ACC112 (cell line): ENCODE data around the gene SLFN12L.
A peak's percentile ranks its signal among the peaks of the same experiment; 100 is the strongest.

Experiments used
- H2AFZ ChIP-seq: fragments of 200-600 bp; sonication (generic); one replicate; pipeline ENCODE4 v1.6.0; 2017; ENCODE audit warnings: antibody characterized with exemption, low read length; ENCODE audit not compliant: unreplicated experiment
- H3K27ac ChIP-seq: fragments of 200-600 bp; sonication (generic); 2 replicates; pipeline ENCODE4 v1.5.1; 2014; ENCODE audit warnings: low read depth, mild to moderate bottlenecking, antibody characterized with exemption, low read length, moderate library complexity
- H3K27me3 ChIP-seq: fragments of 200-600 bp; sonication (generic); 2 replicates; pipeline ENCODE4 v1.6.1; 2014; ENCODE audit warnings: mild to moderate bottlenecking, antibody characterized with exemption, low read length, moderate library complexity, mixed read lengths; ENCODE audit not compliant: insufficient read depth
- H3K36me3 ChIP-seq: fragments of 200-600 bp; sonication (generic); 2 replicates; pipeline ENCODE4 v1.6.1; 2016; ENCODE audit warnings: mild to moderate bottlenecking, antibody characterized with exemption, low read length, moderate library complexity, mixed read lengths; ENCODE audit not compliant: insufficient read depth
- H3K4me1 ChIP-seq: fragments of 200-600 bp; sonication (generic); one replicate; pipeline ENCODE4 v1.6.1; 2016; ENCODE audit warnings: low read length, mixed read lengths; ENCODE audit not compliant: insufficient read depth, unreplicated experiment, control insufficient read depth
- H3K4me3 ChIP-seq: fragments of 200-600 bp; sonication (generic); 2 replicates; pipeline ENCODE4 v1.5.1; 2014; ENCODE audit warnings: mild to moderate bottlenecking, low read depth, low read length
- H3K79me2 ChIP-seq: fragments of 200-600 bp; sonication (generic); one replicate; pipeline ENCODE4 v1.6.0; 2016; ENCODE audit warnings: low read length; ENCODE audit not compliant: control insufficient read depth, unreplicated experiment, insufficient read depth

SLFN12L gene

DNA sequence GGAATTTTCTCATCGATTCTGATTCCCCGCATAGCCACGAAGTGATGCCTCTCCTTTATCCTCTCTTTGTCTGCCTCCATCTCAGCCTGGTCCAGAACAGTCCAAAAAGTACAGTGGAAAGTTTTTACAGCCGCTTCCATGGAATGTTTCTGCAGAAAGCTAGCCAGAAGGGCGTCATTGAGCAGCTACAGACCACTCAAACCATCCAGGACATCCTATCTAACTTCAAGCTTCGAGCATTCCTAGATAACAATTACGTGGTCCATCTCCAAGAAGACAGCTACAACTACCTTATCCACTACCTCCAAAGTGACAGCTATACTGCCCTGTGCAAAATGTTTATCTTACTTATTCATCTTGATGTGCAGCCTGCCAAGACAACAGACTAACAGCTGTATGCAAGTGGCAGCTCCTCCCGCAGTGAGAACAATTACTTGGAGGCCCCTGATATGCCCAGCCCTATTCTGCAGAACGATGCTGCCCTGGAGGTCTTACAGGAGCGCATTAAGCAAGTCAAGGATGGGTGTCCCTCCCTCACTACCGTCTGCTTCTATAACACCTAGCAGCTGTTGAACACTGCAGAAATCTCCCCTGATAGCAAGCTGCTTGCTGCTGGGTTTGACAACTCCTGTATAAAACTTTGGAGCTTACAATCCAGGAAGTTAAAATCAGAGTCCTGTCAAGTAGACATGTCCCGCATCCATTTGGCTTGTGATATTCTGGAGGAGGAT is 38.9 kb downstream of the SLFN12L start:
- H3K27ac ChIP-seq, result no peak overlapping the region
- H3K79me2 ChIP-seq, result no peaks in the 10 kb centered on the region
- H3K27me3 ChIP-seq, result peaks cover 4% of the 10 kb centered on the region; the same call in 1 of the 2 replicates
- H3K4me3 ChIP-seq, result no peak overlapping the region
- no peak overlapping the region for H2AFZ ChIP-seq
- no peaks in the 10 kb centered on the region for H3K36me3 ChIP-seq
- no peaks in the 10 kb centered on the region for H3K4me1 ChIP-seq

DNA sequence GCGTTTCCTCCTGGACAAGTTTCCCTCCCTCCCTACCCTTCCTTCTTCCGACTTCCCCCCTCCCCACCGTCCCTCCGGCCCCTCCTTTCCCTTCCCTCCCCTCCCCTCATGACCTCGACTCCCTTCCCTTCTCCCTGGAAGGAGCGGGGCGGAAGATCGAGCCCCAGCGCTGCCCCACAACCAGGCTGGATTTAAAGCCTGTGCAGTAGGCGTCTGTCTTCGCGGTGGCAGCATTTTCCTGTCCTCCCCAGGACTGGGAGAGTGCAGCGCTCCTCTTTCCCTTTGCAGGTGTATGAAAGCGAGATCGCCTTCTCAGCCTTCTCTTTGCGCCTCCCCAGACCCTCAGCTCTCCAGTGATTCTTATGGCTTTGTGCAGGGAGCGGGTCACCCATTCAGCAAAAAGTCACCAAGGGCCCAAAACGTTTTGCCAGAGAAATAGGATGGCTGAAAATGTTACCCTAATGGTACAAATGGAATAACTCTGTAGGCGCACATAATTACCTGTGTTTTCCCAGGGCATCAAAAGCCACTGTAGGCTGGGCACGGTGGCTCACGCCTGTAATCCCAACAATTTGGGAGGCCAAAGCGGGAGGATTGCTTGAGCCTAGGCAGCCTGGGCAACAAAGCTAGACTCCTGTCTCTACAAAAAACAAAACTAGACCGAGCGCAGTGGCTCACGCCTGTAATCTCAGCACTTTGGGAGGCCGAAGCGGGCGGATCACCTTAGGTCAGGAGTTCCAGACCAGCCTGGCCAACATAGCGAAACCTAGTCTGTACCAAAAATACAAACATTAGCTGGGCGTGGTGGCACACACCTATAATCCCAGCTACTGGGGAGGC is 40.8 kb downstream of the SLFN12L start:
- no peak overlapping the region for H3K4me3 ChIP-seq
- peaks cover 15% of the 10 kb centered on the region for H3K27me3 ChIP-seq
- no peak overlapping the region for H2AFZ ChIP-seq
- H3K4me1 ChIP-seq, result no peaks in the 10 kb centered on the region
- H3K36me3 ChIP-seq, result no peaks in the 10 kb centered on the region
- no peak overlapping the region for H3K27ac ChIP-seq
- no peaks in the 10 kb centered on the region for H3K79me2 ChIP-seq

DNA sequence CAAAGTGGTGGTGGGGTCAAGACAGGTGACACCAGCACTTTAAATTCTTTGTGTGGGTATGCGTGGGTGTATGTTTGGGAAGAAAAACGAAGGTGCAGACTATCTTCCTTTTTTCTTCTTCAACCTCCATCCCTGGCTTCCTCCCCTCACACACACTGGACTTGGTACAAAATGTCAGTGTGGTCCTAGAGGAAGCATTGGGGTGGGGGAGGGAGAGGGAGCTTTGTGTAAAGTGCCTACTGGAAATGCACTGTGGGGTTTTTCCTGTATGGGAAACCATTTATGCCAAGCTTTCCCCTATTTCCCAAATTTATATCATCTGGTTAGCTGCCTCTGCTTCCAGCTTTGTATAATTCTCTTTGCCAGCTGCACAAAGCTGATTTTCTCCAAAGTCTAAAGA is 44.4 kb downstream of the SLFN12L start:
- H3K27ac ChIP-seq, result no peak overlapping the region
- H3K4me1 ChIP-seq, result no peaks in the 10 kb centered on the region
- no peak overlapping the region for H2AFZ ChIP-seq
- no peaks in the 10 kb centered on the region for H3K36me3 ChIP-seq
- H3K79me2 ChIP-seq, result no peaks in the 10 kb centered on the region
- no peak overlapping the region for H3K4me3 ChIP-seq
- H3K27me3 ChIP-seq, result peaks cover 18% of the 10 kb centered on the region

DNA sequence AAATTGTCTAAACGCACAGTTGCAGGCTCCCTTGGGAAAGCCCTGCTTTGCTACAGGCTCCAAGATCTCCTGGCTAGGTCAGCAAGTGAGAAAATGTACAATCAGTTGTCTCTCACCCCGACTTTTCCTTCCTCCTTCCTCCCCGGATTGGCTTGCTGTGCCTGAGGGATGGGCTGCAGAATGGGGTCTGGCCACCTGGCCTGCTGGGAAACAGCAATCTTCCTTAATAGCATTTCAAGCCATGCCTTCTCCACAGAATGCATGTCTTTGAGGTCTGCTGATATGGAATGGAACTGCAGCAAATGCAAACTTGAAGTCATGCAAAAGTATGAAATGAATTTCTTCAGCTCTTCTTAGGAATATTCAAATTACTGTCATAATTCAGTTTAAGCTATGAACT is 46.1 kb downstream of the SLFN12L start:
- Histone ChIP-seq H3K36me3 (no peaks in the 10 kb centered on the region), H2AFZ (no peak overlapping the region), H3K79me2 (no peaks in the 10 kb centered on the region), H3K27ac (no peak overlapping the region), H3K4me3 (no peak overlapping the region), H3K27me3 (peaks cover 14% of the 10 kb centered on the region), H3K4me1 (no peaks in the 10 kb centered on the region)

DNA sequence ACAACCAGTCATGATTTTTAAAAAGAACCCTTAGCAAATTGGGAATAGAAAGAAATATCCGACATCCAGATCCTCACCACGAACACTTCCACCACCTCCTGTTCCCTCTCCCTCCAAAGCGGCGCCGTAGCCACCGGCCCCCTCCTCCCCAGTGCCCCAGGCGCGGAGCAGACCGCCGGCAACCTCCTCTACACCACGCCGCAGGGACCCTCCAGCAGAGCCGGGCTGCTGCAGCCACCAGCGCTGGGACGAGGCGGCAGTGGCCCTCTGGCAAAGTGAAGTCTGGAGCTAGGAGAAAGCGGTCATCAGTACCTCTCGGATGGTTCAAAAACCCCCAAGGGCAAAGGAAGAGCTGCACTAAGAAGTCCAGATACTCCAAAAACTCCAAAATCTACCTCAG is 47.5 kb downstream of the SLFN12L start:
- H3K27me3 ChIP-seq, result peaks cover 14% of the 10 kb centered on the region
- H3K36me3 ChIP-seq, result no peaks in the 10 kb centered on the region
- no peak overlapping the region for H3K27ac ChIP-seq
- H3K4me1 ChIP-seq, result no peaks in the 10 kb centered on the region
- H3K79me2 ChIP-seq, result no peaks in the 10 kb centered on the region
- H2AFZ ChIP-seq, result no peak overlapping the region
- H3K4me3 ChIP-seq, result no peak overlapping the region

DNA sequence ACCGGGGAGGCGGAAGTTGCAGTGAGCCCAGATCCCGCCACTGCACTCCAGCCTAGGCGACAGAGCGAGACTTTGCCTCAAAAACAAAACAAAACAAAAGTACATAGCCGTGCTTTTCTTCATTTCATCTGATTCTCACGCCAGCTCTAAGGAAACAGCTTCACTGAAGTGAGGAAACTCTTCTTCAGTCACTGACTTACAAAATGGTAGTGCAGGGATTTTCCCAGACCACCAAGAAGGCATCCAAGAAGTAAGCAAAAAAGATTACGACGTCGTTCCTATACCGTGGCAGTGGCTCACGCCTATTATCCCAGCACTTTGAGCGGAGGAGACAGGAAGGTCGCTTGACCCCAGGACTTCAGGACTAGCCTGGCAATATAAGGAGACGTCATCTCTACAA is 48.5 kb downstream of the SLFN12L start:
- no peaks in the 10 kb centered on the region for H3K79me2 ChIP-seq
- H3K27me3 ChIP-seq, result peaks cover 14% of the 10 kb centered on the region
- H3K4me3 ChIP-seq, result no peak overlapping the region
- H3K4me1 ChIP-seq, result no peaks in the 10 kb centered on the region
- no peak overlapping the region for H3K27ac ChIP-seq
- no peak overlapping the region for H2AFZ ChIP-seq
- H3K36me3 ChIP-seq, result no peaks in the 10 kb centered on the region

DNA sequence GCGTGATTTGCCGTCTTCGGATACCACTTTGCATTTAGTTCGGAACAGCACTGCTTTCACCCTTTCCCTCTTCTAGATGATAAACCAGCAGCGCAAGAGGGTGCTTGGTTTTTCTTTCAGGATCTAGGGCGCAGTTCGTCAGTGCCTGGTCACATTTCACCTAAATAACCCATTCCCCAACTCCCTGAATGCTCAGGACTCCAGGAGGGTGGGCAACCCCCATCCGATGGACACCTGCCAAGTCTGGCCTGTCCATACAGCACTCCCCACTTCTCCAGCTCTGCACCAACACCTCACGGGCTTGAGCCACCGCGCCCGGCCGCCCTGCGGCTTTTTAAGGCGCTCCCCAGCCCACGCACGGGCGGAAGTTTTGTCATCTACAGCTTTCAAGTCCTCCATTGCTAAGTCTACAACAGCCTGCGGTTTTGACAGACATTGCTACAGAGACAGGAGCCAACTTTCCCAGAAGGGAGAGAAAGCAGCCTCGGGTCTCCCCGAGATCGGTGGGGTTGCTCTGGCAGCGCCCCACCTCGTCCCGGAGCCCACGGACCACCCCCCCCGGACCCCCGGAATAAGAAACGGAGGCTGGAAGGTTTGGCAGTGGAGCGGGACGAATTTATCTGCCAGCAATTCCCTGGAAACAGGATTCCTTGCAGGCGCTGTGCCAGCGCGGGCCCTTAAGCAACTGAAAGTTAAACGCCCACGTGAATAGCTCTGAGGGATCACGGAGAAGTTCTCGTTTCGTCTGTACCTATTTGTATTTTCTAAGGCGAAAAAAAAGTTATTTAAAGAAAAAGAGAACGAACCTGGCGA is 50.4 kb downstream of the SLFN12L start:
- H3K4me3 ChIP-seq, result peak overlapping the region; percentile 83
- H3K4me1 ChIP-seq, result no peaks in the 10 kb centered on the region
- H3K27ac ChIP-seq, result peak overlapping the region; percentile 54
- peak overlapping the region; percentile 54 for H2AFZ ChIP-seq
- H3K36me3 ChIP-seq, result no peaks in the 10 kb centered on the region
- H3K79me2 ChIP-seq, result no peaks in the 10 kb centered on the region
- peaks cover 6% of the 10 kb centered on the region; the same call in 1 of the 2 replicates for H3K27me3 ChIP-seq

DNA sequence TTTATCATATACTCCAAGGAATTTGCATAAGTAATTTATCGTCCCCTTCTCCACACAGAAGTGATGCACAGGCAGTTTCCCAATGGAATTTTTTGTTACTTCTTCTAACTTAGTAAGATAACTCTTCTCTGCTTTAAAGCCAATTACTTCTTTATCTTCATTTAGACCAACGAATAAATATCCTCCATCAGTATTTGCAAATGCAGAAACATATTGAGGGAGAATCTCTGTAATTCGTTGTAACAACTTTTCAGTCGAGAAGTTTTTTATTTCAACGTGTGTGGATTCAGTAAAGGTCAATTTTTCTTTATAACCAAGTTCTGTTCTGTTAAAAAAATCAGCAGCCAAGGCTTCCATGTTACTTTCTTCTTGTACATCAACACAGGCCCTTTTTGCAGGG is 58.2 kb downstream of the SLFN12L start:
- H3K79me2 ChIP-seq, result no peaks in the 10 kb centered on the region
- H3K27ac ChIP-seq, result no peak overlapping the region
- H3K27me3 ChIP-seq, result no peaks in the 10 kb centered on the region
- 0 out of 2 replicates have a peak, but pooled peaks cover under 1% of the 10 kb centered on the region for H3K36me3 ChIP-seq
- no peak overlapping the region for H3K4me3 ChIP-seq
- H2AFZ ChIP-seq, result no peak overlapping the region
- no peaks in the 10 kb centered on the region for H3K4me1 ChIP-seq

DNA sequence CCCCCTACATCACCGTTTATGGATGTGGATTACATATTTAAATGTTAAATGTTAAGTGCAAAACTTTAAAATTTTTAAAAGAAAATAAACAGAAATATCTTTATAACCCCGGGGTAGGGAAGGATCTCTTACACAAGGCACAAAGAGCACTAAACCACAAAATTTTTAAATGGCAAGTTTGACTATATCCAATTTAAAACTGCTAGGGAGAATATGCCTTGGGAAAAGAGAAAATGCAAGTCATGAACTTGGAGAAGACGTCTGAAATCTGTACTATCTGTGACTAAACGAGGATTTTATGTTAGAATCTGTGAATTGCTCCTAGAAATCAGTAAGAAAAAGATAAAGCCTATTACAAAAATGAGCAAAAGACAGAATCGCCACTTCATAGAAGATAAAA is 60.2 kb downstream of the SLFN12L start:
- peaks cover 4% of the 10 kb centered on the region; the same call in 1 of the 2 replicates for H3K36me3 ChIP-seq
- H3K4me1 ChIP-seq, result no peaks in the 10 kb centered on the region
- H3K79me2 ChIP-seq, result no peaks in the 10 kb centered on the region

DNA sequence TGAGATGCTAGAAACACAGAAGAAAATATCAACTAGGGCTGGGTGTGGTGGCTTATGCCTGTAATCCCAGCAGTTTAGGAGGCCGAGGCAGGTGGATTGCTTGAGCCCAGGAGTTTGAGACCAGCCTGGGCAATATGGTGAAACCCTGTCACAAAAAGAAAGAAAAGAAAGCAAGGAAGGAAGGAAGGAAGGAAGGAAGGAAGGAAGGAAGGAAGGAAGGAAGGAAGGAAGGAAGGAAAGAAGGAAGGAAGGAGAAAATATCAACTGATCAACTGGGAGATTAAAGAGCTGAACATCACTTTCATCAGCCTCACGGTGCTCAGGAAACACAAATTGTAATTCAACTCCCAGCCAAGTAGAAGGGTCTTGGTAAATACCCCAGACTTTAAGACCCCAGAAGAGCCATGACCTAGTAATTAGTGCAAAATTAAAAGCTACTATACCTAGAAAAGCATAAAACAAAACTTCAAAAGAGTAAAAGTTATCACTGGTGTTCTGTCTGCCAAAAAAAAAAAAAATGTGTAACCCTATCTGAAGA is 61.1 kb downstream of the SLFN12L start:
- Histone ChIP-seq H3K27me3 (no peaks in the 10 kb centered on the region), H2AFZ (no peak overlapping the region), H3K4me3 (no peak overlapping the region), H3K36me3 (peaks cover 4% of the 10 kb centered on the region; the same call in 1 of the 2 replicates), H3K79me2 (no peaks in the 10 kb centered on the region), H3K27ac (no peak overlapping the region), H3K4me1 (no peaks in the 10 kb centered on the region)

More for the DNA sequence above, 60.2 kb downstream of the SLFN12L start:
- Histone ChIP-seq H3K27ac (no peak overlapping the region), H3K27me3 (no peaks in the 10 kb centered on the region), H2AFZ (no peak overlapping the region), H3K4me3 (no peak overlapping the region)
